GM21529 (cell line): ENCODE data around the gene LRRC36.

Experiments used
- ATAC-seq: cut with Tn5 transposase; IDR thresholded peaks from one replicate; pipeline ENCODE4 v1.9.1; 2021; ENCODE audit not compliant: unreplicated experiment

Gene LRRC36

GRCh38 chr16:67421030-67421429 lies 94.4 kb downstream of the LRRC36 start:
- ATAC-seq = no peak

GRCh38 chr16:67423015-67423414 lies 96.4 kb downstream of the LRRC36 start:
- no peak for ATAC-seq

GRCh38 chr16:67423611-67424260 lies 97.1 kb downstream of the LRRC36 start:
- ATAC-seq = no peak

- no peak for ATAC-seq
These were observed 97.6 kb downstream of the LRRC36 start for GRCh38 chr16:67424261-67424615.

GRCh38 chr16:67425061-67425460 lies 98.4 kb downstream of the LRRC36 start:
- ATAC-seq = no peak

GRCh38 chr16:67425580-67425979 lies 99.0 kb downstream of the LRRC36 start:
- ATAC-seq = no peak

GRCh38 chr16:67426022-67426421 lies 99.4 kb downstream of the LRRC36 start:
- no peak for ATAC-seq

GRCh38 chr16:67426950-67427349 lies 100.3 kb downstream of the LRRC36 start:
- no peak for ATAC-seq

GRCh38 chr16:67428146-67428731 lies 101.6 kb downstream of the LRRC36 start:
- no peak for ATAC-seq

- no peak for ATAC-seq
These were observed 102.6 kb downstream of the LRRC36 start for GRCh38 chr16:67429053-67429798.

GRCh38 chr16:67429799-67430503 lies 103.3 kb downstream of the LRRC36 start:
- ATAC-seq = no peak

GRCh38 chr16:67430504-67430976 lies 103.9 kb downstream of the LRRC36 start:
- ATAC-seq = no peak

GRCh38 chr16:67430977-67431774 lies 104.6 kb downstream of the LRRC36 start, which contains the start of gene HSD11B2:
Gene HSD11B2 (plus strand): TSS chr16:67431121. CDS start chr16:67431249, 128 bp downstream.
- no peak for ATAC-seq

- ATAC-seq = no peak
These were observed 105.3 kb downstream of the LRRC36 start for GRCh38 chr16:67431775-67432505.

GRCh38 chr16:67432506-67432890 lies 105.9 kb downstream of the LRRC36 start:
- no peak for ATAC-seq

- ATAC-seq = no peak
These were observed 106.6 kb downstream of the LRRC36 start for GRCh38 chr16:67433131-67433719.
